ENCODE data around the gene SCN5A. TPM values are rescaled to one million over a fixed set of nuclear protein-coding genes. Genes with fewer than 3 reads are reported as not detected.

The SCN5A gene
- total and polyA plus RNA-seq, 2 of the 13 experiments (the other 11 are each of a cell fraction or from before 2014, with no cell fraction given), result 0.22 TPM; not detected in 1

DNA sequence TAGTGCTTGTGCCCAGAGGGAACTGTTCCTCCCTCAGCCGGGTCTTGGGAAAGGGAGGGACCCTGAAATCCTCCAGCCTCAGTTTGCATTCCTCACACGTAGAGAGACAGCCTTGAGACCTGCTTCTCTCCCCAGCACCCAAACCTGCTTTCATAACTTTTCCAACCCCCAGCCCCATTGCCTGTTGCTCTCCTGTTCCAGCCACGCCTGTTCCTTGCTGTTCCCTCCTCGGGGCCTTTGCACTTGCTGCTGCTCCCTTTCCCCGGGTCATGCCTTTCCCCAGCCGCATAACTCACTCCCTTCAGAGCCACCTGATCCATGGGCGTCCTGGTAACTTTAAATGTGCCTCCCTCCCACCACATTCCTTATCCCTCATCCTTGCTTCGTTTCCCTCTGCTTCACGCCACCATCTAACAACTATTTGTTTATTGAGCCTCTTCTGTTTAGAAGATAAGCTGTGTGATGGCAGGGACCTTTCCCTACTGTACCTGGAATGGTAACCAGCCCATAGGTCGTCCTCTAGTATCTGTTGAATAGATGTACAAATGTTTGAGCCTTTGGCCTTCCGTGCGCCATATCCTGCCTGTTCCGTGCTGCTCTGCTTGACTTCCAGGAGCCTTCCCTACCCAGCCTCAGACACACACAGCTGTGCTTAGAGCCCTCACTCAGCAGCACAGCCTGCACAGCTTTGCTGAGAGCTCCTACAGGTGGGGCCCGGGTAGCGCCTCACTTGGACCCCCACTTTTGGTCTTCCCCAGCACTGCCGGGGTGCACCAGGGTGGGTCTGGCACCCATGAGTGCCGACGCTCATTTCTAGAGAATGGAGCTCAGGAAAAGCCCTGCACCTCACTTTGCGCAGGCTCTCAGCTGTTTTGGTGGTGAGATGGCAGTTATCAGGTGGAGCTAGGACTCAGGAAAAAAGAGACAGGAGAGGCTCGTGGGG is 60.2 kb downstream of the SCN5A start:
- in situ Hi-C loops (cut with HindIII; ENCODE audit: extremely low pct_ligation_motif_present, low pct_unique_long_range_greater_than_20kb), result no loop called here
- no peaks in the 10 kb centered on the region for H3K9me3 ChIP-seq (ENCODE audit: low read length)
- peaks cover 1 to 3% of the 10 kb centered on the region in 2 experiments; a peak in 1 of 5 replicates for H3K27me3 ChIP-seq (ENCODE audit: control insufficient read depth in 1 of 2, insufficient read depth in 2 of 2, low read length in 2 of 2)
- CTCF ChIA-PET (ENCODE audit: low intra/inter-chr PET ratio, low total read pairs), result no interaction called here
- no peak for FAIRE-seq
- no peak overlapping the region for H3K27ac ChIP-seq (ENCODE audit: extremely low read length, insufficient read depth, low read length)
- intact Hi-C loops (cut with micrococcal nuclease; ENCODE audit: unreplicated experiment), result no loop called here
- DNase-seq (ENCODE audit: low spot score), result no peak
- no peaks in the 10 kb centered on the region for H3K36me3 ChIP-seq (replicated peaks in 1 of 2; ENCODE audit: control insufficient read depth in 1 of 2, insufficient read depth in 2 of 2, low read length in 2 of 2)
- no peaks in the 10 kb centered on the region for H3K79me2 ChIP-seq (ENCODE audit: insufficient read depth, low read length)
- H4K20me1 ChIP-seq (ENCODE audit: insufficient read depth, low read length), result no peaks in the 10 kb centered on the region
- POLR2A ChIA-PET, result no interaction called here
- no peak overlapping the region for H3K4me3 ChIP-seq (replicated peaks in 1 of 3; ENCODE audit: insufficient read depth in 1 of 3, low read depth in 2 of 3, low read length in 3 of 3)
- 25% methylated on average over 16 of the region's 20 CpGs for WGBS (ENCODE audit: low lambda C conversion rate)
- no peak overlapping the region for H3K9ac ChIP-seq (ENCODE audit: insufficient read depth, low read depth, low read length)
- no TSS peak for BruUV-seq (replicated peaks)
- no peak overlapping the region for H3K4me2 ChIP-seq (ENCODE audit: low read depth, low read length)
- no peaks in the 10 kb centered on the region for H3K4me1 ChIP-seq (ENCODE audit: insufficient read depth, low read length)
- no peak for ATAC-seq
- H2AFZ ChIP-seq (ENCODE audit: low read length), result no peak overlapping the region
- TF ChIP-seq MYC (CRISPR knock-in tag; IDR thresholded peaks at IDR 0.05; ENCODE audit: borderline replicate concordance) (no peak), IKZF1 (IDR thresholded peaks at IDR 0.05) (no peak), GPN1 (CRISPR knock-in tag; IDR thresholded peaks at IDR 0.05; ENCODE audit: borderline replicate concordance) (no peak), ZSCAN31 (CRISPR knock-in tag; IDR thresholded peaks at IDR 0.05; ENCODE audit: low read depth) (no peak), TEAD2 (CRISPR knock-in tag; IDR thresholded peaks at IDR 0.05) (no peak), NR2F6 (IDR thresholded peaks at IDR 0.05) (no peak), NR2F6 (CRISPR knock-in tag; IDR thresholded peaks at IDR 0.05) (no peak), SMARCC2 (IDR thresholded peaks at IDR 0.05) (no peak), ZNF776 (CRISPR knock-in tag; IDR thresholded peaks at IDR 0.05) (no peak), ZNF558 (CRISPR knock-in tag; IDR thresholded peaks at IDR 0.05; ENCODE audit: borderline replicate concordance) (no peak), ZNF672 (CRISPR knock-in tag; IDR thresholded peaks at IDR 0.05) (no peak), SRSF4 (IDR thresholded peaks at IDR 0.05; ENCODE audit: low read depth, low read length, poor library complexity, severe bottlenecking) (no peak)
